IMR-90 (cell line): ENCODE measurements around the gene SLC38A7.

Source experiments
- CHD1 ChIP-seq: IDR thresholded peaks from 2 replicates; pipeline ENCODE4 v1.6.1; 2012; ENCODE audit warnings: low read depth, low read length, improper control_type of control experiment
- CTCF ChIP-seq: conservative IDR thresholded peaks from 2 replicates; pipeline ENCODE4 v1.5.1; 2012; ENCODE audit warnings: mild to moderate bottlenecking, low read depth, low read length, improper control_type of control experiment
- FOS ChIP-seq: fragments of 150-350 bp; IDR thresholded peaks from 2 replicates; pipeline ENCODE4 v1.6.1; 2016; ENCODE audit warnings: low read depth, low read length
- MAFK ChIP-seq: IDR thresholded peaks from 2 replicates; pipeline ENCODE4 v1.6.1; 2012; ENCODE audit warnings: low read depth, low read length, improper control_type of control experiment
- POLR2A ChIP-seq: IDR thresholded peaks from 2 replicates; pipeline ENCODE4 v1.6.1; 2012; ENCODE audit warnings: mild to moderate bottlenecking, low read depth, low read length
- RFX5 ChIP-seq: IDR thresholded peaks from 2 replicates; pipeline ENCODE4 v1.8.0; 2012; ENCODE audit warnings: low read depth, mild to moderate bottlenecking, low read length, moderate library complexity

GRCh38 chr16:58647107-58647506 is 37.5 kb downstream of the SLC38A7 start:
- no peak for TF ChIP-seq FOS
- TF ChIP-seq CTCF = no peak
- no peak for TF ChIP-seq POLR2A
- no peak for TF ChIP-seq MAFK
- no peak for TF ChIP-seq CHD1
- TF ChIP-seq RFX5 = no peak
